MM.1S (cell line): ENCODE data around the gene NCKAP5.

Experiments used
- CTCF ChIP-seq: fragments of 300-600 bp; sonication (generic); IDR thresholded peaks from 2 replicates; pipeline ENCODE4 v1.5.1; 2016; ENCODE audit warnings: antibody characterized with exemption, low read length, mixed read lengths
- EZH2 ChIP-seq: fragments of 300-600 bp; sonication (generic); optimal IDR thresholded peaks from 2 replicates; pipeline ENCODE3; 2017; ENCODE audit warnings: low read depth, mild to moderate bottlenecking, antibody characterized with exemption, low read length, mixed read lengths
- EZH2phosphoT487 ChIP-seq: fragments of 300-600 bp; sonication (generic); IDR thresholded peaks from 2 replicates; pipeline ENCODE4 v1.6.1; 2018; ENCODE audit warnings: antibody characterized with exemption, low read length

DNA sequence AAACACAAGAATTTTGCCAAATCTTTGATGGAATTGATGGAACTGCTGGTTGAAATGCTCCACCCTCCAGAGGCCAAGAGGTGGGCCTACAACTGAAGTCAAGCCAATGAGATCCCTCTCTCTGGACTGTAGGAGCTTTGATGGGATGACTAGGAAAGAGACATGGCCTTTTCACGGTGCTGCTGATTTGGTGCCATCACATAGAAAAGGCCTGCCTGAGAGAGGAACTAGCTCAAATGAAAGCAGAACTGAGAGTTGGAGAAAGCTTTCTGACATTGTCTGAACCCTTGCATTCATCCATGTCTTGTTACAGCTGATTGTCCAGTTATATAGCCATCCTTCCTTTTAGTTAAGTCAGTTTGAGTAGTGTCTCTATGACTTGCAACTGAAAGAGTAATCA is 614.5 kb downstream of the NCKAP5 start:
- TF ChIP-seq EZH2phosphoT487: no peak
- TF ChIP-seq EZH2: no peak
- no peak for TF ChIP-seq CTCF
